K562 (cell line): Measurements from ENCODE around the gene ARSK. TPM values are rescaled to one million over a fixed set of nuclear protein-coding genes. Genes with fewer than 3 reads are reported as not detected.

Experiments used
- BDP1 ChIP-seq: IDR thresholded peaks from 3 replicates; pipeline ENCODE4 v1.6.1; 2011; ENCODE audit not compliant: insufficient read length, insufficient read depth
- CBFB ChIP-seq: sonication (generic); formaldehyde crosslinking; IDR thresholded peaks from 2 replicates; pipeline ENCODE4 v1.4.0; 2020; ENCODE audit warnings: mild to moderate bottlenecking, missing genetic modification reagents
- CBX2 ChIP-seq: fragments of 200-600 bp; sonication (generic); IDR thresholded peaks from one replicate; pipeline ENCODE4 v1.6.1; 2012; ENCODE audit warnings: mild to moderate bottlenecking, low read length, inconsistent platforms; ENCODE audit not compliant: insufficient read depth, poor library complexity, severe bottlenecking
- DPF2 ChIP-seq: fragments of 450-650 bp; IDR thresholded peaks from 2 replicates; pipeline ENCODE4 v1.6.1; 2016
- E2F3 ChIP-seq: fragments of 250-450 bp; sonication (Bioruptor Pico); IDR thresholded peaks from 2 replicates; pipeline ENCODE4 v1.4.0; 2020; ENCODE audit warnings: mild to moderate bottlenecking
- EHMT2 ChIP-seq: fragments of 450-650 bp; IDR thresholded peaks from 2 replicates; pipeline ENCODE4 v1.6.1; 2018; ENCODE audit warnings: antibody characterized with exemption
- HINFP ChIP-seq: fragments of 450-650 bp; conservative IDR thresholded peaks from 2 replicates; pipeline ENCODE4 v1.6.1; 2016; ENCODE audit warnings: missing genetic modification characterization, low read depth, mild to moderate bottlenecking, control low read depth, missing compliant biosample characterization
- HMGXB4 ChIP-seq: sonication (generic); formaldehyde crosslinking; IDR thresholded peaks from 2 replicates; pipeline ENCODE4 v1.8.1; 2023; ENCODE audit warnings: mild to moderate bottlenecking, missing genetic modification reagents
- HNRNPL ChIP-seq: fragments of 200-400 bp; formaldehyde crosslinking; IDR thresholded peaks from 2 replicates; pipeline ENCODE4 v1.6.1; 2017; ENCODE audit warnings: low read depth, mild to moderate bottlenecking, low read length
- KDM1A ChIP-seq, 2 experiments: fragments of 450-650 bp; IDR thresholded peaks; 2 replicates each; pipeline ENCODE4 v1.6.1; 2016; ENCODE audit warnings: mild to moderate bottlenecking in 2 of 2
- MTA1 ChIP-seq: fragments of 450-650 bp; IDR thresholded peaks from 2 replicates; pipeline ENCODE4 v1.6.1; 2017; ENCODE audit warnings: borderline replicate concordance
- PHF8 ChIP-seq: fragments of 200-600 bp; sonication (generic); IDR thresholded peaks from 2 replicates; pipeline ENCODE4 v1.6.1; 2012; ENCODE audit warnings: mixed run types, mild to moderate bottlenecking, inconsistent platforms, low read length, moderate library complexity, borderline replicate concordance
- RBM34 ChIP-seq: fragments of 200-400 bp; formaldehyde crosslinking; IDR thresholded peaks from 2 replicates; pipeline ENCODE4 v1.6.1; 2018; ENCODE audit warnings: low read length, borderline replicate concordance; ENCODE audit not compliant: insufficient read depth
- RFX5 ChIP-seq: IDR thresholded peaks from 2 replicates; pipeline ENCODE4 v1.6.1; 2011; ENCODE audit warnings: low read depth, mild to moderate bottlenecking, improper control_type of control experiment, low read length
- SAFB2 ChIP-seq: fragments of 200-400 bp; formaldehyde crosslinking; IDR thresholded peaks from 2 replicates; pipeline ENCODE4 v1.6.1; 2018; ENCODE audit warnings: borderline replicate concordance, low read length, low read depth, moderate library complexity; ENCODE audit not compliant: severe bottlenecking
- SOX6 ChIP-seq: fragments of 450-650 bp; IDR thresholded peaks from 2 replicates; pipeline ENCODE4 v1.6.1; 2014; ENCODE audit warnings: mild to moderate bottlenecking
- SRSF1 ChIP-seq: fragments of 200-400 bp; formaldehyde crosslinking; IDR thresholded peaks from 2 replicates; pipeline ENCODE4 v1.6.1; 2017; ENCODE audit warnings: mild to moderate bottlenecking, low read depth, low read length, moderate library complexity
- TCF15 ChIP-seq: fragments of 250-450 bp; sonication (Bioruptor Pico); IDR thresholded peaks from 2 replicates; pipeline ENCODE4 v1.8.0; 2022; ENCODE audit warnings: moderate library complexity, mild to moderate bottlenecking, inconsistent platforms
- ZBTB26 ChIP-seq: fragments of 450-650 bp; formaldehyde crosslinking; IDR thresholded peaks from 2 replicates; pipeline ENCODE4 v1.4.0; 2022; ENCODE audit warnings: missing genetic modification characterization
- ZBTB5 ChIP-seq: fragments of 450-650 bp; IDR thresholded peaks from 2 replicates; pipeline ENCODE4 v1.6.1; 2017; ENCODE audit warnings: antibody characterized with exemption
- ZNF217 ChIP-seq: sonication (generic); formaldehyde crosslinking; IDR thresholded peaks from 2 replicates; pipeline ENCODE4 v1.8.0; 2022; ENCODE audit warnings: mild to moderate bottlenecking, missing genetic modification reagents
- polyA plus RNA-seq, 8 experiments: library from polyadenylated mRNA; depleted of rRNA in 4 of 8; stranded (reverse) in 5 of 8; unstranded in 3 of 8; fragments of >200 nt; fragmentation: Nextera tagmentation in 2 of 8; fragmentation: Illumina TruSeq in 1 of 8; extraction: Ambion mirVana in 2 of 8; extraction: Trizol in 1 of 8; gene quantifications; 2 replicates each; pipeline versions ENCODE4 v1.2.1 to v1.2.3, GENCODE V29; 2011 to 2014; ENCODE audit warnings: inconsistent platforms in 1 of 8, missing spikeins in 1 of 8
- total RNA-seq, 7 experiments: library from RNA; depleted of rRNA in 6 of 7; stranded (reverse); fragments of >200 nt in 6 of 7; fragmentation: Illumina TruSeq in 2 of 7; extraction: Trizol in 2 of 7; gene quantifications; 2 replicates each; pipeline versions ENCODE4 v1.2.1 to v1.2.3, GENCODE V29; 2011 to 2021; ENCODE audit warnings: low replicate concordance in 1 of 7

The ARSK gene
- total and polyA plus RNA-seq, 9 of the 15 experiments (the other 6 are each of a cell fraction or from before 2014, with no cell fraction given): 2.7 to 9.4 (median 7.1) TPM

GRCh38 chr5:95583992-95584391, 29.1 kb downstream of the ARSK start (continued):
- TF ChIP-seq SAFB2 (no peak), DPF2 (peak; percentile 33; the same call in 1 of the 2 replicates), BDP1 (no peak), CBX2 (no peak), ZBTB26 (CRISPR knock-in tag) (no peak), TCF15 (CRISPR knock-in tag) (no peak), ZNF217 (CRISPR knock-in tag) (no peak), HINFP (tag) (no peak), E2F3 (no peak), CBFB (no peak), ZBTB5 (no peak), SOX6 (peak; percentile 62; the same call in 1 of the 2 replicates), RFX5 (no peak), KDM1A (IDR thresholded peaks at IDR 0.05) (peak; percentile 53 to 69; a peak in 3 of 4 replicates), MTA1 (no peak), HNRNPL (no peak), EHMT2 (no peak), SRSF1 (no peak), PHF8 (no peak), RBM34 (no peak), HMGXB4 (no peak)
